ENCODE data around the gene NDUFAF3.

NDUFAF3 gene

GRCh38 chr3:48991851-48992545, 29.9 kb upstream of the NDUFAF3 start:
- TF ChIP-seq CTCF (IDR thresholded peaks at IDR 0.05; ENCODE audit: control insufficient read depth, insufficient read depth, low read depth, low read length, missing control alignments) = no peak
- no peak for DNase-seq (ENCODE audit: low read depth)
- H3K4me3 ChIP-seq (ENCODE audit: control insufficient read depth, low read depth, low read length) = peak overlapping the region; percentile 77

GRCh38 chr3:48993834-48994233, 28.1 kb upstream of the NDUFAF3 start:
- no peak for TF ChIP-seq CTCF (IDR thresholded peaks at IDR 0.05; ENCODE audit: control insufficient read depth, insufficient read depth, low read depth, low read length, missing control alignments)
- no peak overlapping the region for H3K4me3 ChIP-seq (ENCODE audit: control insufficient read depth, low read depth, low read length)
- no peak for DNase-seq (ENCODE audit: low read depth)

- no peak for DNase-seq (ENCODE audit: low read depth)
- no peak overlapping the region for H3K4me3 ChIP-seq (ENCODE audit: control insufficient read depth, low read depth, low read length)
- no peak for TF ChIP-seq CTCF (IDR thresholded peaks at IDR 0.05; ENCODE audit: control insufficient read depth, insufficient read depth, low read depth, low read length, missing control alignments)
Observed at GRCh38 chr3:48996640-48997039, 25.3 kb upstream of the NDUFAF3 start.

- DNase-seq (ENCODE audit: low read depth) = no peak
- H3K4me3 ChIP-seq (ENCODE audit: control insufficient read depth, low read depth, low read length) = no peak overlapping the region
- no peak for TF ChIP-seq CTCF (IDR thresholded peaks at IDR 0.05; ENCODE audit: control insufficient read depth, insufficient read depth, low read depth, low read length, missing control alignments)
Observed at GRCh38 chr3:48997102-48997635, 24.8 kb upstream of the NDUFAF3 start.

GRCh38 chr3:48997714-48998637, 23.9 kb upstream of the NDUFAF3 start:
- H3K4me3 ChIP-seq (ENCODE audit: control insufficient read depth, low read depth, low read length) = no peak overlapping the region
- TF ChIP-seq CTCF (IDR thresholded peaks at IDR 0.05; ENCODE audit: control insufficient read depth, insufficient read depth, low read depth, low read length, missing control alignments) = no peak
- DNase-seq (ENCODE audit: low read depth) = no peak

GRCh38 chr3:48999085-48999858, 22.6 kb upstream of the NDUFAF3 start:
- no peak overlapping the region for H3K4me3 ChIP-seq (ENCODE audit: control insufficient read depth, low read depth, low read length)
- DNase-seq (ENCODE audit: low read depth) = no peak
- no peak for TF ChIP-seq CTCF (IDR thresholded peaks at IDR 0.05; ENCODE audit: control insufficient read depth, insufficient read depth, low read depth, low read length, missing control alignments)

Data from AG09309 (cell line).